Omental fat pad (tissue), 4 donors: ENCODE measurements around the gene PCP2. TPM values are rescaled to one million over a fixed set of nuclear protein-coding genes. Genes with fewer than 3 reads are reported as not detected.

Source experiments
- ATAC-seq: fragments of 150-250 bp; one replicate; pipeline ENCODE4 v1.9.1; 2016; ENCODE audit warnings: mild to moderate bottlenecking, moderate library complexity; ENCODE audit not compliant: low FRiP score
- DNase-seq: peaks from one replicate; pipeline ENCODE4 v3.0.0-alpha.2; 2019; ENCODE audit warnings: low spot score
- total RNA-seq, 4 donors: library from RNA; depleted of rRNA; stranded (reverse); fragments of >200 nt; gene quantifications; one replicate each; pipeline ENCODE4 v1.1.0, GENCODE V29; 2016
- TF ChIP-seq, protein P1 (sequence below), 3 donors: fragments of 450-650 bp; IDR thresholded peaks; one replicate each; pipeline ENCODE4 v1.5.1; 2016 to 2017; ENCODE audit warnings: antibody characterized with exemption in 3 of 3, mild to moderate bottlenecking in 3 of 3, moderate library complexity in 2 of 3

PCP2 gene
- total RNA-seq, 4 donors from 2014 or later, result not detected

DNA sequence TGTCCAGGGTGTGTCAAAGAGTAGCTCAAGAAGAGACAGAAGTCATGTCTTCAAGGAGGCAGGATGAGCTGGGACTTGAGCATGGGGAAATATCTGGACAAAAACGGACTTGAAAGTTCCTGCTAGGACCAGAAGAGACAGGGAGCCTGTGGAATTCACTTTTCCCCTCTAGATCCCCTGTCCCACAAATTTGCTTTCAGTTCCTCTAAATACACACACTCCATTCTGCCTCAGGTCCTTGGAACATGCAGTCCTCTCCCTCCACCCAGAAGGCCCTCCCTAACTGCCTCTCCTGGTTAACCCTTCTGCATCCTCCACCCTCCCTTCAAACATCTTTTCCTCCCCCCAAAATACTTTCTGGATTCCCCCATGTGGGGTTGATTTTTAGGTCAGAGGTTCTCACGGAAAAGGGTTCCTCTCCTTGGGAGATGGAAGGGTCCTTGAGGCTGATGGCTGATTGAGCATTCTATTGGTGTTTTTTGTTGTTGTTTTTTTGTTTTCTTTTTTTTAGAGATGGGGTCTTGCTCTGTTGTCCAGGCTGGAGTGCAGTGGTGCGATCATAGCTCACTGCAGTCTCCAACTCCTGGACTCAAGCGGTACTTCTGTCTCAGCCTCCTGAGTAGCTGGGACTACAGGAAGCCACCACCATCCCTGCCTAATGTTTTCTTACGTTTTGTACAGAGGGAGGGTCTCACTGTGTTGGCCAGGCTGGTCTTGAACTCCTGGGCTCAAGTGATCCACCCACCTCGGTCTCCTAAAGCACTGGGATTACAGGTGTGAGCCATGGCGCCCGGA lies 28.4 kb upstream of the PCP2 start:
- DNase-seq (no peak), ATAC-seq (no peak)
- TF ChIP-seq, protein P1, sequence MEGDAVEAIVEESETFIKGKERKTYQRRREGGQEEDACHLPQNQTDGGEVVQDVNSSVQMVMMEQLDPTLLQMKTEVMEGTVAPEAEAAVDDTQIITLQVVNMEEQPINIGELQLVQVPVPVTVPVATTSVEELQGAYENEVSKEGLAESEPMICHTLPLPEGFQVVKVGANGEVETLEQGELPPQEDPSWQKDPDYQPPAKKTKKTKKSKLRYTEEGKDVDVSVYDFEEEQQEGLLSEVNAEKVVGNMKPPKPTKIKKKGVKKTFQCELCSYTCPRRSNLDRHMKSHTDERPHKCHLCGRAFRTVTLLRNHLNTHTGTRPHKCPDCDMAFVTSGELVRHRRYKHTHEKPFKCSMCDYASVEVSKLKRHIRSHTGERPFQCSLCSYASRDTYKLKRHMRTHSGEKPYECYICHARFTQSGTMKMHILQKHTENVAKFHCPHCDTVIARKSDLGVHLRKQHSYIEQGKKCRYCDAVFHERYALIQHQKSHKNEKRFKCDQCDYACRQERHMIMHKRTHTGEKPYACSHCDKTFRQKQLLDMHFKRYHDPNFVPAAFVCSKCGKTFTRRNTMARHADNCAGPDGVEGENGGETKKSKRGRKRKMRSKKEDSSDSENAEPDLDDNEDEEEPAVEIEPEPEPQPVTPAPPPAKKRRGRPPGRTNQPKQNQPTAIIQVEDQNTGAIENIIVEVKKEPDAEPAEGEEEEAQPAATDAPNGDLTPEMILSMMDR (IDR thresholded peaks at IDR 0.05), result no peak

DNA sequence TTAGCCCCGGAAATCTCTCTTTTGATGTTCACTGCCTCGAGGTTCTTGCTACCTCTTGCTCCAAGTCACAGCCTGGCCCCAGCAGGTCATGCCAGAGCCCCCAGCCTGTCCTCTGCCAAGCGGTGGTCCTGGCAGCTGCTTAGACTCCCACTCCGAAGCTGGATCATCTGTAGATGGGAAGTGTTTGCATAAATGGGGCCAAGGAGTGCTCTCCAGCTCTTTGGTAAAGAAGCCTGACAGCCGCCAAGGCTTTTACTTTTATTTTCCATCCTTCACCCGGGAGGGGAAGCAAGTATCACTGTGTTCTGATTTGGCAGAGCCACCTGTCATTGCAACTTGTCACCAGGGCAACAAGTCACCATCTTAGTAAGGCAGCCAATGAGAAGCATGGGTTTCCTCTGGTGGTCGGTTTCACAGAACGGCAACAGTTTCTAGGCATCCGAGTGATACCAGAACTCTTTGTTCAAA lies 24.7 kb upstream of the PCP2 start:
- DNase-seq (no peak), ATAC-seq (no peak)
- TF ChIP-seq, protein P1 (IDR thresholded peaks at IDR 0.05), result no peak

DNA sequence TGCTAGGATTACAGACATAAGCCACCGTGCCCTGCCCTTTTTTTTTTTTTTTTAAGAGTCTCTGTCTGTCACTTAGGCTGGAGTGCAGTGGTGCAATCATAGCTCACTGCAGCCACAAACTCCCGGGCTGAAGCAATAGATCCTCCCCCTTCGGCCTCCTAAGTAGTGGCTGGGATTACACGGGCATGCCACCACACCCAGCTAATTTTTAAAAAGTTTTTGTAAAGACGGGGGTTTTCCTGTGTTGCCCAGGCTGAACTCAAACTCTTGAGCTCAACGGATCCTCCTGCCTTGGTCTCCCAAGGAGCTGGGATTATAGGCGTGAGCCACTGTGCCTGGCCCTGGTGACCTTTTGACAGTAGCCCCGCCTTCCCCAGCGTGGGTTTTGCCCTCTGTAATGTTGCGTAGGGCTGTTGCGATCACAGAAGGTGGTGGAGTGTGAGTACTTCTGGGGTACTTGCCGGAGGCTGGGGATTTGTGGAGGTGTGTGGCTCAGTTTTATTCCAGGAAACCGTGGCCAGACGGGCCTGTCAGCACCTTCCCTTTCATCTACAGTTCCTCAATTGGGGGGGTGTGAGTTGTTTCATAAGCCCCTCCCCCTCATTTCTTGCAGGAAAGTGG lies 23.7 kb upstream of the PCP2 start:
- DNase-seq, result no peak
- TF ChIP-seq, protein P1 (IDR thresholded peaks at IDR 0.05), result no peak
- peak; percentile 49 for ATAC-seq

DNA sequence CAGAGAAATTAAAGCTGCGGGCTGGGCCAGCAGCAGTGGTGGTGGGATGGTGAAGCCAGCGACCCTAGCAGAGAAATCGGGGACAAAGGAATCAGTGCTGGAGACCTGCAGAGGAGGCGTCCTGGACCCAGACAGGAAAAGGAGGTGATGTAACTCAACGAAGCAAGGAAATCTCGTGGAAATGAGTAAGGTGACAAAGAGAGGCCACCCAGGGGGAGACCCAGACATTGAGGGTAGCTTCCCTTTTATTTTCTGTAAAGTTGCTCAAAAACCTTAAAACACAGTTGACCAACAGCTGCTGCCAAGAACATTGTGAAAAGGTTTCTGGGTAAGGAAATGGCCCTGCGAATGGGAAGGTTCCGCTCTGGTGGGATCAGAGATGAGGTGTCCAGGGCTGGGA lies 22.1 kb upstream of the PCP2 start:
- DNase-seq (no peak), ATAC-seq (no peak)
- TF ChIP-seq, protein P1 (IDR thresholded peaks at IDR 0.05), result no peak

DNA sequence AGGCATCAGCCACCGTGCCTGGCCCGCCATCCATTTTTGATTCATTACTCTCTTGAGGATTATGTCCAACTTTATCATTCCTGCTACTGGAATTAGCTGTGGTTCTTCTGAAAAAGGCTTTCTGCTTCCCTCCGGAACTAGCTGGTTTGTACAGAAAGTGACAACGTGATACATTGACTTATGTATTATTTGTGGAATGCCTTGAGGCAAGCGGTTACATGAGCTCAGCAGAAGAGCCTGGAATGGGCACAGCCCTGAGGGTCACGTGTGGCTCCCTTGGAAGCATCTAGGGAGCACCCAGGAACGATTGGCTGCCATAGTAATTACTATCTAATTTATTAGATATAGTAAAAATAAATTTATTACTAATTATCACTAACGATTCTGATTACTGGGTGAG lies 20.9 kb upstream of the PCP2 start:
- TF ChIP-seq, protein P1 (IDR thresholded peaks at IDR 0.05), result no peak
- ATAC-seq (no peak), DNase-seq (no peak)

DNA sequence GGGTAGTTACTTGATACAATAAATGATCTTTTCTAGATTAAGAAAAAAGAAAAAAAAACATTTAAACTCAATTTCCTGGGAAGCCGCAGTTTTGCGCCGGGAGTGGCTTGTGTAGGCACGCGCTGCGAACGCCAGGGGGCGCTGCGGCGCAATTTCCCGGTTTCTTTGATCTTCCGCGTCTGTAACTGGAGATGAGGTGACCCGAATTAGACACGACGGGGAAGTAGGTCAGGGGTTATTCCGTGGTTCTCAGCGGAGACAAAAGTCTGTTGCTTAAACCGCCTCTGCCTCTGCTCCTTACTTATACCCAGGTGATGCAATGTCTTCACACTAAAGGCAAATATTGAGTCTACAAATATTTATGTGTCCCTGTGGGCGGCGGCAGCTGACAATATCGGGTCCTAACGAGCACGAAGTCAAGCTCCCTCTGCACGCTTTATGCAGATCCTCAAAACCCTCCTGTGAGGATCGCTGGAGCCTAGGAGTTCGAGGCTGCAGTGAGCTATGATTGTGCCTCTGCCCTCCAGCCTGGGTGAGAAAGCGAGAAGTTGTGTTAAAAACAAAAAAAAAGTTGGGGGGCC lies 18.6 kb upstream of the PCP2 start:
- peak; percentile 68 for DNase-seq

More for the DNA sequence above, 18.6 kb upstream of the PCP2 start:
- TF ChIP-seq, protein P1 (IDR thresholded peaks at IDR 0.05), result peak in 2 of 3 donors; percentile 84 to 95
- ATAC-seq, result peak; percentile 62
